Stimulated activated CD8-positive, alpha-beta memory T cell treated with anti-CD3 and anti-CD28 coated beads, Interleukin-15, amount 100 ng/mL, for 4 hours (primary cell): Measurements from ENCODE around the gene MYL5.
"Not testable (repeated sequence)": the region's sequence is repeated elsewhere in the genome, so short reads cannot be mapped to it uniquely, and the experiment has no call there.

Source experiments
- DNase-seq, 2 donors: peaks; one replicate each; pipeline ENCODE4 v3.0.0-alpha.2; 2020; ENCODE audit warnings: low read depth in 2 of 2

MYL5 gene, protein sequence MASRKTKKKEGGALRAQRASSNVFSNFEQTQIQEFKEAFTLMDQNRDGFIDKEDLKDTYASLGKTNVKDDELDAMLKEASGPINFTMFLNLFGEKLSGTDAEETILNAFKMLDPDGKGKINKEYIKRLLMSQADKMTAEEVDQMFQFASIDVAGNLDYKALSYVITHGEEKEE

DNA sequence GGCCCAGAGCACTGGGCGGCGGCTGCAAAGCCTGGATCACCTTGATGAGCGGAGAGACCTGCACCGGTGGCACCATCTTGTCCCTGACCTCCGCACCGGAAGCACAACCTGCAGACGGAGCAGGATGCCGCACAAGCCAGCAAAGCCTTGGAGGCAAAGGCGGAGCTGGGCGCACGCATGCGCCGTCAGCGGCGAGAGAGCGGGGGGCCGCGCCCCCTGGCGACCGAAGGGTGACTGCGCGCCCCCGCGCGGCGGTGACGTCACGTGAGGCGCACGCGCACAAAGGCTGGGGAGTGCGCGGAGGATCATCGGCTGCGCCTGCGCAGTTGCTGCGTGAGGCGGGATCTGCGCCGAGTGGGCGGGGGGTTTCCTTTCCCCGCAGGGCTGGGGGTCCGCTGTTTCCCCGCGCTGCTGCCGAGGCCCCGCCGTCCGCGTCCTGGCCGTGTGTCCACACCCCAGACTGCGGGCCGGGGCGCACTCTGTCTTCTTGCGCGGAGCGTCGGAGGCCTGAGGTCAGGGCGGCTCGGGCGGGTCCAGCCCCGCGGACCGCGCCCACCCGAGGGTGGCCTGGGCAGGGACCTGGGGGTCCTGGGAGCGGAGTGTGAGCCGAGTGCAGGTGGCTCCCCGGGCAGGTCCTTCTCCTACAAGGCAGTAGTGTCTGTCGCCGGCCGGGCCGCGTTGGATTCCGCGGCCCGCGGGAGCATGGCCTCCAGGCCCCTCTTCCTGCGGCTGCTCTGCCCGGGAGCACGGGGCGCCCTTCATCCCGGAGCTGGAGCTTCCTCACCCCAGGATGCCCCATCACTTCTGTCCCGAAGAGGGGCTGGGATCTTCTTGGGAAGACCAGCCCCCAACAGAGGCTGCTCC, at the start of gene MYL5, which contains the start of gene ATP5ME:
Gene MYL5, plus strand, starts transcription at position 371 of the 864 bp plus-strand sequence. CDS start 3,485 bp downstream, outside the sequence.
Gene ATP5ME, minus strand, starts transcription at position 105 of the 864 bp plus-strand sequence. Its CDS starts 29 bp downstream, at position 76.
- DNase-seq, result peak; percentile 95 to 98

GRCh38 chr4:624705-625590, 49.4 kb upstream of the MYL5 start, which contains the start of gene PDE6B:
Gene PDE6B (plus strand): TSS chr4:625573. CDS start chr4:625627, 54 bp downstream.
- no peak for DNase-seq

- no peak for DNase-seq
These were observed 48.6 kb upstream of the MYL5 start for GRCh38 chr4:625631-626161.

- no peak for DNase-seq
These were observed 47.9 kb upstream of the MYL5 start for GRCh38 chr4:626201-627091.

- DNase-seq, result no peak
These were observed 46.8 kb upstream of the MYL5 start for GRCh38 chr4:627347-628125.

- DNase-seq, result no peak
These were observed 46.0 kb upstream of the MYL5 start for GRCh38 chr4:628311-628741.

DNA sequence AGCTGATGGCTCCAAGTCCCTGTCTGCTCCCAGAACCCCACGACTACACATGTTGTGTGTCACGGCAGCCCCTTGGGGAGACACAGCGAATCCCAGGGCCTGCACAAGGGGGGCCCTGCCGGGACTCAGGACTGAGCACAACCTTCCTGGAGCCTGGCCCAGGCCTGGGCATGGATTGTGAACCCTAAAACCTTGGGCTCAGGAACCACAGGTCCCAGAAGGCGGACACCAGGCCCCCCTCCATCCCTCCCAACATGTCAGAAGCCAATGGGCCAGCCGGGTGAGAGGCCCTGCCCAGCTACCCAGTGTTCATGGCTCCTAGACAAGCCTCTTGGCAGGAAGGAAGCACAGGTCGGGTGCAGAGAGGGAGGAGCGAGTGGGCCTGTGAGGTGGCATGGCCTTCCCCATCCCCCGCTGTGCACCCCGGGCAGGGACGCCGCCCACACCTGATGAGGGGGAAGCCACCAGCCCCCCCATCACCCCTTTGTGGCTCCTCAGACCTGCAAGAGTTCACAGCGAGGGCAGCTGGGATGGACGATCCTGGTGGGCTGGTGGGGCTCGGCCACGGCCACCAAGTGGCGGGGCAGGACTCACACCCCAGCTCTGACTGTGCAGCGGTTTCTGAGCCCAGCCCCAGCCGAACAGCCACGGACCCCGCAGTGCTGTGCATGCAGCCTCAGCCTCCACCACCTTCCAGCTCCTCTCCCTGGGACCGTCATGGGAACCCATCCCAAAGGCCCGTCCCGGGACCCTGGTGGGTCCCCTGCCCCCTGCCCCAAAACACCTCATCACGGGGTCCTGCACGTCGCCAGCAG, 45.3 kb upstream of the MYL5 start:
- DNase-seq, result no peak

DNA sequence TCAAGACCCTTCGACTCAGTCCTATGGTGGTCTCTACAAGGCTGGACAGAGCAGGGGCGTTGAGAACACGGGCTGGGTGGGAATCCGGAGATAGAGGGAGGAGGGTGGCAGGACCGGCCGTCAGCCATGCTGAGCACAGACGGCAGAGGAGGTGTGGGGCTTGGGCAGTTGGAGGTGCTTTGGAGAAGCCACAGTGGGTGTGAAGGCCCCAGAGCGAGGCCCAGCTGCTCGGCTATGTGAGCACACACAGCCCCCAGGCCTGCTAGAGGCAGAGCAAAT, 44.8 kb upstream of the MYL5 start:
- no peak for DNase-seq

DNA sequence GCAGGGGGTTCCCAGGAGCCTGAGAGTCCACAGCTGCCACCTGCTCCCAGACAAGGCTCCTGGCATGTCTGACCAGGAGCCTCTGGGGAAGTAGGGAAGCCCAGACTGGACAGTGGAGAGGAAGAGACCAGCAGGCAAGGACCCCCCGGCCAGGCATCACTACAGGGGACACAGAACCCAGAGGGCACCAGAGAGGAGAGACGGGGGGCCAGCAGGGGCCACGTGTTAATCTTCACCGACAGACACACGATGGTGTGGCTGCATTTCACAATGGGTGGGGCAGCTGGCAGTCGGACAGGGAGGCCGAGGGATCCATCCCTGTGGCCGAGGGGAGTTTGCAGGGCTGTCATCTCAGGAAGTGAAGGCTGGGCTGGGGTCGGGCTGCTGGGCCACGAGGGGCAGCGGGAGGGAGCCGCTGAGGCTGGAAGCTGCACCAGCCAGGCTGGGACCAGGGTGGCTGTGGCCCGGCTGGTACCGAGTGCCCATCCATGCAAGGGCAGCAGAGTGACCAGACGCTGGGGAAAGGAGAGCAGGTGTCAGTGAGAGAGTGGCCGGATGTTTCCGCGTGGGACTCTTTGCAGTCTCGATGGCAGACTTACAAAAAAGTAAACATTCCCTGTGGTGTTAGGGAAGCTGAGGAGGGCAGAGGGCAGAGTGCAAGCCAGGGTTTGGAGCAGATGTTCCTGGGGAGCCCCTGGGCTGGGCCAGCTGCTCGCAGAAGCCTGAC, 44.3 kb upstream of the MYL5 start:
- DNase-seq, result no peak

DNA sequence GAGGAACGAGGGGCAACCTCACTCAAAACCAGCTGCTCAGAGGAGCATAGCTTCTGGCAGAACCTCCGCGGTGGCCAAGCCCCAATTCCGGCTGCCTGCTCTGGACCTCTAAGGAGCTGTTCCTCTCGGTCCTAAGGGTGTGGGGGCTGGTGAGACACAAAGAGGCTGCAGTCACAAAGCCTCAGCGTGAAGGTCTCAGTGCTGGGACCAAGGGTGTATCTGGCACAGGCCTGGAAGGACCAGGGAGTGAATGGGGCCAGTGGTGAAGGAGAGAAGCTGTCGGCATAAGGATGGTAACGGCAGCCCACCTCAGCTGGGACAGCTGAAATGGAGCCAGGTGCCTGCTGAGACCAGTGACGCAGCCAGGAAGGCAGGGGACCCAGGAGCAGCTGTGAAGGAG, 43.7 kb upstream of the MYL5 start:
- no peak for DNase-seq

- DNase-seq, result no peak
These were observed 42.0 kb upstream of the MYL5 start for GRCh38 chr4:632196-632790.

DNA sequence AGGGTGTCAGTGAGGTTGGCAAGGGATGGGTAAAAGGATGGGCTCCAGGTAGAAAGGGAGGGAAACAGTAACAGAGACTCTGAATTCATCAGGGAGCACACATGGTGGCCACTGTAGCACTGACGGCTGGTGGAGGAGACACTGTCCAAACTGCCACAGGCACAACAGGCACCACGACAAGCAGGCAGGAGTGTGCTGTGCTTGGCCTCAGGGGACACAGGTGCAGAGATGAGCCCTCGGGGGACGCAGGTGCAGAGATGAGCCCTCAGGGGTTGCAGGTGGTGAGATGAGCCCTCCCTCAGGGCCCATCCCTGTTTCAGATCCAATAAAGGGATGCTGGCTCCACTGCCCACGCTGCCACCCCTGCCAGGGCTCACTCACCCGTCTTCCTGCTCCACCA, 41.4 kb upstream of the MYL5 start:
- no peak for DNase-seq

DNA sequence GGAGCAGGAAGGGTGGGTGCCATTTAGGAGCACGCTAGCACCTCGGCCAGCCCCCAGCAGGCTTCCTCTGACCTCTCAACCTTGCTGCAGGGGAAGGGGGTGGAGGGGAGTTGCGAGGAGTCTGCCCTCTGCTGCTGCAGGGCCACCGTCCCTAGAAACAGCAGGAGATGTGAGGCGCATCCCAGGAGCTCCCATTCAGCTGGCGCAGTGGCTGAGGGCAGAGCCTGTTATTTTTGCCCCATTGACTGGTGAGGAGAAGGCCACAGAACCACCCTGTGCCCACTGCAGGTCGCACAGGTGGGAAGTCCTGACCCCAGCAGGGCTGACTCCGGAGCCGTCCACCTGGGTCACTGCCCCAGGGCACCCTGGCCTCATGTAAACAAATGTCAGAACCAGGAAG, 40.9 kb upstream of the MYL5 start:
- DNase-seq, result no peak

GRCh38 chr4:633976-634598, 40.3 kb upstream of the MYL5 start:
- DNase-seq, result no peak

- DNase-seq, result no peak
These were observed 39.8 kb upstream of the MYL5 start for GRCh38 chr4:634599-634985.

DNA sequence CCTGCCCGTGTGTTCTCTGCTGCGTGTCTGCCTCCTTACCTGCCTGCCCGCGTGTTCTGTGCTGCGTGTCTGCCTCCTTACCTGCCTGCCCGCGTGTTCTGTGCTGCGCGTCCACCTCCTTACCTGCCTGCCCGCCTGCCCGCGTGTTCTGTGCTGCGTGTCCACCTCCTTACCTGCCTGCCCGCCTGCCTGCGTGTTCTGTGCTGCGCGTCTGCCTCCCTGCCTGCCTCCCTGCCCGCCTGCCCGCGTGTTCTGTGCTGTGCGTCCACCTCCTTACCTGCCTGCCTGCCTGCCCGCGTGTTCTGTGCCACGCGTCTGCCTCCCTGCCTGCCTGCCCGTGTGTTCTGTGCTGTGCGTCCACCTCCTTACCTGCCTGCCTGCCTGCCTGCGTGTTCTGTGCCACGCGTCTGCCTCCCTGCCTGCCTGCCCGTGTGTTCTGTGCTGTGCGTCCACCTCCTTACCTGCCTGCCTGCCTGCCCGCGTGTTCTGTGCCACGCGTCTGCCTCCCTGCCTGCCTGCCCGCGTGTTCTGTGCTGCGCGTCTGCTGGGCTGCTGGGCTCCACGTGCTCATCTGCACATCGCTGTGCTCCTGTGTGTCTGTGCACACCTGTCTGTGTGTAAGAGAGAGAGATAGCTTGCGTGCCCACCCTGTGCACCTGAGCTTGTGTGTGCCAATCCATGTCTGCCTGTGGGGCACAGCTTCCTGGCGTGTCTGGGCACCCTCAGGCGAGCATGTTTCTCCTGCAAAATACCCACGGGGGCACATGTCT, 39.1 kb upstream of the MYL5 start:
- DNase-seq, result not testable (repeated sequence)
